SK-N-SH (cell line): Measurements from ENCODE around the gene DYRK4. TPM values are rescaled to one million over a fixed set of nuclear protein-coding genes. Genes with fewer than 3 reads are reported as not detected.

Source experiments
- CTCF ChIA-PET: fragments of 300-600, 350-600 bp; formaldehyde crosslinking; extraction: SDS; loops from one replicate; lab custom pipeline; 2021; lab: Yijun Ruan, JAX
- POLR2A ChIA-PET: fragments of 350-600 bp; sonication (Branson Sonifier 250); formaldehyde crosslinking; extraction: SDS; loops from one replicate; lab custom pipeline; 2020; ENCODE audit warnings: antibody characterized with exemption, inconsistent platforms; lab: Yijun Ruan, JAX
- DNase-seq: peaks from one replicate; pipeline ENCODE4 v3.0.0; 2012
- H2AFZ ChIP-seq: fragments of 200-600 bp; sonication (generic); 2 replicates; pipeline ENCODE4 v1.8.1; 2016; ENCODE audit warnings: antibody characterized with exemption, mild to moderate bottlenecking, low read depth
- H3F3A ChIP-seq: fragments of 200-600 bp; sonication (generic); replicated peaks from 2 replicates; pipeline ENCODE3; 2016; ENCODE audit warnings: antibody characterized with exemption, mild to moderate bottlenecking; ENCODE audit not compliant: insufficient read depth
- H3K27ac ChIP-seq, 2 experiments: fragments of 200-500 bp in 1 of 2; fragments of 200-600 bp in 1 of 2; sonication (Bioruptor generic) in 1 of 2; sonication (generic), shearing (Covaris generic) in 1 of 2; 2 replicates each; pipeline versions ENCODE4 v1.5.1 to v1.6.1; 2014 to 2016; ENCODE audit warnings: low read depth in 2 of 2, inconsistent platforms in 1 of 2, low read length in 1 of 2, mild to moderate bottlenecking in 1 of 2, mixed read lengths in 1 of 2
- H3K27me3 ChIP-seq: fragments of 200-600 bp; sonication (generic), shearing (Covaris generic); 2 replicates; pipeline ENCODE4 v1.6.1; 2016; ENCODE audit warnings: mixed run types; ENCODE audit not compliant: insufficient read depth
- H3K36me3 ChIP-seq, 2 experiments: fragments of 200-500 bp in 1 of 2; fragments of 200-600 bp in 1 of 2; sonication (Bioruptor generic) in 1 of 2; sonication (generic) in 1 of 2; replicated peaks in 1 of 2; 2 replicates each; pipeline versions ENCODE3 to v1.5.1; 2014 to 2016; ENCODE audit warnings: low read length in 1 of 2, mild to moderate bottlenecking in 1 of 2; ENCODE audit not compliant: insufficient read depth in 2 of 2, control insufficient read depth in 1 of 2
- H3K4me1 ChIP-seq, 2 experiments: fragments of 200-500 bp in 1 of 2; fragments of 200-600 bp in 1 of 2; sonication (Bioruptor generic) in 1 of 2; sonication (generic), shearing (Covaris generic) in 1 of 2; 2 replicates each; pipeline versions ENCODE4 v1.5.1 to v1.6.1; 2014 to 2016; ENCODE audit warnings: low read depth in 1 of 2, low read length in 1 of 2, mixed run types in 1 of 2; ENCODE audit not compliant: insufficient read depth in 2 of 2, control insufficient read depth in 1 of 2
- H3K4me2 ChIP-seq: fragments of 200-600 bp; sonication (generic), shearing (Covaris generic); 2 replicates; pipeline ENCODE4 v1.6.1; 2017; ENCODE audit warnings: mixed run types
- H3K4me3 ChIP-seq, 2 experiments: fragments of 200-500 bp in 1 of 2; fragments of 200-600 bp in 1 of 2; sonication (Bioruptor generic) in 1 of 2; sonication (generic), shearing (Covaris generic) in 1 of 2; 2 replicates each; pipeline versions ENCODE4 v1.5.1 to v1.8.1; 2014 to 2016; ENCODE audit warnings: low read depth in 2 of 2, inconsistent platforms in 1 of 2, low read length in 1 of 2, mild to moderate bottlenecking in 1 of 2, mixed read lengths in 1 of 2, moderate library complexity in 1 of 2
- H3K79me2 ChIP-seq: fragments of 200-600 bp; sonication (generic); 2 replicates; pipeline ENCODE4 v1.8.1; 2017; ENCODE audit warnings: mild to moderate bottlenecking; ENCODE audit not compliant: insufficient read depth
- H3K9ac ChIP-seq: fragments of 200-600 bp; sonication (generic); 2 replicates; pipeline ENCODE4 v1.6.1; 2017; ENCODE audit warnings: mixed run types
- H3K9me2 ChIP-seq: fragments of 200-600 bp; sonication (generic); 2 replicates; pipeline ENCODE4 v1.6.1; 2017; ENCODE audit warnings: mixed run types
- H3K9me3 ChIP-seq: fragments of 200-600 bp; sonication (generic); 2 replicates; pipeline ENCODE4 v1.6.1; 2017; ENCODE audit warnings: mixed run types, mild to moderate bottlenecking, moderate library complexity
- H4K20me1 ChIP-seq: fragments of 200-600 bp; sonication (generic); 2 replicates; pipeline ENCODE4 v1.6.1; 2017; ENCODE audit warnings: mild to moderate bottlenecking, mixed run types; ENCODE audit not compliant: insufficient read depth
- CHD2 ChIP-seq: fragments of 150-350 bp; IDR thresholded peaks from 2 replicates; pipeline ENCODE4 v1.6.1; 2018; ENCODE audit warnings: low read length; ENCODE audit not compliant: partially characterized antibody
- ELF1 ChIP-seq: IDR thresholded peaks from 2 replicates; pipeline ENCODE4 v1.4.0; 2012
- FOSL2 ChIP-seq: IDR thresholded peaks from 2 replicates; pipeline ENCODE4 v1.4.0; 2012; ENCODE audit warnings: low read depth, mild to moderate bottlenecking, moderate library complexity, borderline replicate concordance
- FOXM1 ChIP-seq: IDR thresholded peaks from 2 replicates; pipeline ENCODE4 v1.4.0; 2012; ENCODE audit warnings: low read depth, mild to moderate bottlenecking
- GABPA ChIP-seq: IDR thresholded peaks from 2 replicates; pipeline ENCODE4 v1.4.0; 2012; ENCODE audit warnings: low read depth, mild to moderate bottlenecking
- GATA2 ChIP-seq: sonication (generic); formaldehyde crosslinking; IDR thresholded peaks from 2 replicates; pipeline ENCODE4 v1.5.0; 2020; ENCODE audit warnings: mild to moderate bottlenecking, missing genetic modification reagents
- IRF3 ChIP-seq: fragments of 150-350 bp; IDR thresholded peaks from 2 replicates; pipeline ENCODE4 v1.6.1; 2016; ENCODE audit warnings: mild to moderate bottlenecking, low read depth, low read length
- JUND ChIP-seq: IDR thresholded peaks from 2 replicates; pipeline ENCODE4 v1.4.0; 2012
- MAX ChIP-seq: IDR thresholded peaks from 2 replicates; pipeline ENCODE4 v1.4.0; 2012; ENCODE audit warnings: low read depth
- MEF2A ChIP-seq: IDR thresholded peaks from 2 replicates; pipeline ENCODE4 v1.4.0; 2012; ENCODE audit warnings: low read depth, borderline replicate concordance
- NFIC ChIP-seq: IDR thresholded peaks from 2 replicates; pipeline ENCODE4 v1.4.0; 2012; ENCODE audit warnings: borderline replicate concordance
- PBX3 ChIP-seq: IDR thresholded peaks from 2 replicates; pipeline ENCODE4; 2012
- POLR2AphosphoS5 ChIP-seq: IDR thresholded peaks from 2 replicates; pipeline ENCODE4 v1.6.1; 2012; ENCODE audit warnings: low read depth, low read length
- RAD21 ChIP-seq: IDR thresholded peaks from 2 replicates; pipeline ENCODE4 v1.6.1; 2012; ENCODE audit warnings: mild to moderate bottlenecking, low read length
- RCOR1 ChIP-seq: fragments of 150-350 bp; IDR thresholded peaks from 2 replicates; pipeline ENCODE4 v1.6.1; 2017; ENCODE audit warnings: antibody characterized with exemption, low read length
- REST ChIP-seq: IDR thresholded peaks from 2 replicates; pipeline ENCODE4 v1.6.1; 2012; ENCODE audit warnings: mild to moderate bottlenecking, low read depth, low read length, moderate library complexity
- RFX5 ChIP-seq: IDR thresholded peaks from 2 replicates; pipeline ENCODE4 v1.6.1; 2012; ENCODE audit warnings: mild to moderate bottlenecking, improper control_type of control experiment, low read length
- RXRA ChIP-seq: IDR thresholded peaks from 2 replicates; pipeline ENCODE4 v1.4.0; 2012; ENCODE audit warnings: low read depth, mild to moderate bottlenecking, borderline replicate concordance
- SIN3A ChIP-seq: IDR thresholded peaks from 2 replicates; pipeline ENCODE4 v1.6.1; 2012; ENCODE audit warnings: low read depth, mild to moderate bottlenecking, low read length, moderate library complexity, borderline replicate concordance
- SMC3 ChIP-seq: IDR thresholded peaks from 2 replicates; pipeline ENCODE4 v1.6.1; 2012; ENCODE audit warnings: low read depth, low read length, improper control_type of control experiment
- TAF1 ChIP-seq: IDR thresholded peaks from 2 replicates; pipeline ENCODE4 v1.6.1; 2012; ENCODE audit warnings: low read depth, mild to moderate bottlenecking, low read length, moderate library complexity, borderline replicate concordance
- TCF12 ChIP-seq: IDR thresholded peaks from 2 replicates; pipeline ENCODE4 v1.4.0; 2012
- USF1 ChIP-seq: IDR thresholded peaks from 2 replicates; pipeline ENCODE4 v1.4.0; 2012; ENCODE audit warnings: low read depth, borderline replicate concordance
- ZBTB33 ChIP-seq: IDR thresholded peaks from 2 replicates; pipeline ENCODE4 v1.4.0; 2012; ENCODE audit warnings: low read depth, borderline replicate concordance
- WGBS: methylation state at CpG from one replicate; pipeline ENCODE4 v1.1.6; 2017; ENCODE audit warnings: low lambda C conversion rate; 5-methylcytosine and 5-hydroxymethylcytosine counted together
- polyA plus RNA-seq, 3 experiments: library from polyadenylated mRNA; depleted of rRNA; stranded (reverse); fragments of >200 nt; gene quantifications; 2 replicates each; pipeline ENCODE4 v1.2.3, GENCODE V29; 2012

The DYRK4 gene
- polyA plus RNA-seq, 1 of the 3 experiments (the other 2 are of a cell fraction): 38.6 TPM

GRCh38 chr12:4538207-4539160 lies 23.5 kb upstream of the DYRK4 start, which contains the start of gene RAD51AP1:
TSS of gene RAD51AP1 (plus strand) at chr12:4538890. CDS start at chr12:4538940, 50 bp downstream.
- Histone ChIP-seq H3K27ac (peak within 1 kb of the TSS; percentile 88 to 92), H3K9ac (peak within 1 kb of the TSS; percentile 93), H3F3A (peaks cover 3% of the 10 kb centered on the region), H3K4me2 (peak within 1 kb of the TSS; percentile 90), H3K79me2 (peaks cover 79% of the 10 kb centered on the region), H3K4me3 (peak within 1 kb of the TSS; percentile 92 to 99), H3K36me3 (peaks cover 23 to 26% of the 10 kb centered on the region in 2 experiments), H4K20me1 (no peaks in the 10 kb centered on the region), H3K27me3 (no peaks in the 10 kb centered on the region), H3K4me1 (peaks cover 6 to 17% of the 10 kb centered on the region in 2 experiments), H2AFZ (peak within 1 kb of the TSS; percentile 94), H3K9me3 (no peaks in the 10 kb centered on the region), H3K9me2 (no peaks in the 10 kb centered on the region)
- ChIA-PET POLR2A (interaction anchor here (0.7 kb wide), 1 partner anchor 110 kb away, joined by 3 read pairs; the partner anchor contains the start of genes AKAP3 and NDUFA9), CTCF (interaction anchor here (0.8 to 1.1 kb wide), 3 partner anchors 11 to 155 kb away, joined by 3 read pairs; no protein-coding TSS in a partner anchor)
- peak; percentile 91 for DNase-seq
- 1% methylated on average over 49 of the region's 49 CpGs for WGBS
- TF ChIP-seq GABPA (peak; percentile 97), MAX (peak; percentile 80), FOXM1 (no peak), ZBTB33 (no peak), RFX5 (no peak), JUND (no peak), PBX3 (peak; percentile 52), RCOR1 (no peak), TAF1 (peak; percentile 61), RAD21 (no peak), IRF3 (no peak), CHD2 (peak; percentile 45), MEF2A (no peak), ELF1 (peak; percentile 79), USF1 (peak; percentile 88), RXRA (no peak), REST (no peak), POLR2AphosphoS5 (0 out of 2 replicates have a peak, but pooled peaks have one; percentile 24), NFIC (no peak), SIN3A (peak; percentile 98), SMC3 (no peak), GATA2 (no peak), TCF12 (0 out of 2 replicates have a peak, but pooled peaks have one; percentile 29), FOSL2 (no peak)
